DMS 273 (cell line): ENCODE results near the gene PRKD1.

Source experiments
- DNase-seq: peaks from one replicate; lab custom pipeline; 2025; ENCODE audit not compliant: unreplicated experiment; lab: John Stamatoyannopoulos, UW

The PRKD1 gene

DNA sequence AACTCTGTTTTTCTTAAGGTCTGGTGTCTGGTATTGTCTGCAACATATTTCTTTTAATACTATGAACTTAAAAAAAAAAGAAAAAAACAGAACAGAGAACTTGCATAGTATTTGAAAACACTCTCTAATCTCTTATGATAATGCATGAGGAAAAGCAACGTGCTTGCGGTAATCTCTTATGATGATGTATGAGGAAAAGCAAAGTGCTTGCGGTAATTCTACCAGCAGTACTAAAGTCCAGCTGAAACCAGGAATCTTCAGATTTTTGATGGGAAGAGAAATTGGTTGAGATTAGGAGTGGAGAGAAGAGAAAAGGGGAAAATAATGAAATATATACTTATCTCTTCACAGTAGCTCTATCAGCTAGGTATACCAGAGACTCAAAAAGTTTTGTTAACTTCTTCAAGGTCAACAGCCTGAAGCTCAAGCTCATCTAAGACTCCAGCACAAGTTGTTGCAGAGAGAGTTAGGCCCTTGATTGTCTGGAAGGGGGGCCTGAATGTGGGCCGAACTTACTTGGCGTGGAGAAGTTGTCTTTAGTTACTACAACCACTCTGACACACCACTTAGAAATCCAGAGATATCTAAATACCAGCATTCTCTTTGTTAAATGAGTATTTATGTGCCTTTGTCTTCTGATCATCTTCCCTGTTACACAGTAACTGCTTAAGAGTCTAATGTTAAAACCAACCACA lies 240.4 kb downstream of the PRKD1 start:
- DNase-seq = no peak

- DNase-seq = no peak
These were observed 242.7 kb downstream of the PRKD1 start for GRCh38 chr14:29684926-29685325.

- no peak for DNase-seq
These were observed 244.9 kb downstream of the PRKD1 start for GRCh38 chr14:29682789-29683188.

DNA sequence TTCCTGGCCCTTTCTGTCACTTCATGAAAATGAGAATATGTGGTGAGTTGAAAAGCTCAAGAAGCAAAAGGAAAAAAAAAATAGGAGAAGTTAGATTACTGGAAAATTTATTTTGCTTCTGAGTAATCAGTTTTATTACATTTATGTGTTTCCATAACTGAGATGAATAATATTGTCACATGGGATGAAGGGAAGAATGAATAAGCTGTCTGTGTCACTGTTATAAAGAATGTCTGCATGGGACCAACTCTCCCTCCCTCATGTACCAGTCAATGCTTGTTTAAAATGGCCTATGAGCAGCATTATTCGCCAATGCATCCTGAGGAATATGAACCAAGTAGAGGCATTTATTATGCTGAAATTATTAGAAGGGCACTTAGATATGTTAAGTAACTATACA lies 246.3 kb downstream of the PRKD1 start:
- DNase-seq = no peak

DNA sequence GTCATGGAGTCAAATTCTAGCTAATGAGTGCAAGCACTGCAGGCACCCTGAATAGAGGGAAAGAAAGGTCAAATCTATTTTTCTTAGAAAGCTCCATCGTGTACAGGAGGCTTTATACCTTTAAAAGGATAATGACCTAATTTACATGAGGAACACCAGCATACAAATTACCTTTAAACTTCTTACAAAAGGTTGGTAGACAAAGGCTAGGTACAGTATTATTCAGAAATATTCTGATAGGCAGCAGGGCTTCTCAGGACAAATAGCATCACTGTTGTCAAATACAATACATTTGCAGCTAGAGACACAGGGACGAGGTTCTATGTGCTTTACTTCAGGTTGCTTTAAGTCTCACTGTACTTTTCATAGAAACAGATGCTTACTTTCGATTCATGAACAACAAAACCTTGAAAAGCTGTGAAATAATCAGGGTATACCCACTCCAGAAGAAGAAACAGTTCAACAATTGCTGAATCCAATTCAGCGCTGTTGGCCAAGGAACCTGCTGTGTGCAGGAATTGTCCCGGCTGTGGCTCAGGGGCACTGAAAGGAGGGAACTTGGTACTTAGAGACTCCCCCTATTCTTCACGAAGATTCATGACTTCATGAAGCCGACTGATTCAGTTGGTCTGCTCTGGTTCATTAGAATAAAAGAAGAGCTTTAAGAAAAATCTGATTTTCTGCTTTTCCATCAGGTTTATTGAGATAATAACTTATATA lies 252.9 kb downstream of the PRKD1 start:
- DNase-seq = no peak

- no peak for DNase-seq
These were observed 254.8 kb downstream of the PRKD1 start for GRCh38 chr14:29672831-29673230.

DNA sequence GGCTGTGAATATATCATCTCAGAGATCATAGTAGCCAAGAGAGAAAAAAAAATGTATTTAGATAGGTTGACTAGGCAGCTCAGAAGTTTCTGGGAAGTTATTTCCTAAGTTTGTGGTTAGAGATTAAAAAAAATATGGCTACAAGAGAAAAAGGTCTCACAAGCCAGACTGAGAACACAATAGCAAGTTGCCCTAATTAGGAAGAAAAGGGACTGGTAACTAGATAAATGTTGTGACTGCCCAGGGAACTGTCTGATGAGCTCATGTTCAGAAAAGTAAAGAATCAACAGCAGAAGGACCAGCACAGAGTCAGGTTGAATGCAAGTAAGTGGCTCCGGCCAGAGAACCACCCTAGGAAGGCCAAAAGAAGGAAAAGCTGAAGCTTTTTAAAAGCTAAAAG lies 256.6 kb downstream of the PRKD1 start:
- DNase-seq = no peak

- no peak for DNase-seq
These were observed 259.4 kb downstream of the PRKD1 start for GRCh38 chr14:29668201-29668600.

GRCh38 chr14:29664515-29664914 lies 263.1 kb downstream of the PRKD1 start:
- DNase-seq = no peak

DNA sequence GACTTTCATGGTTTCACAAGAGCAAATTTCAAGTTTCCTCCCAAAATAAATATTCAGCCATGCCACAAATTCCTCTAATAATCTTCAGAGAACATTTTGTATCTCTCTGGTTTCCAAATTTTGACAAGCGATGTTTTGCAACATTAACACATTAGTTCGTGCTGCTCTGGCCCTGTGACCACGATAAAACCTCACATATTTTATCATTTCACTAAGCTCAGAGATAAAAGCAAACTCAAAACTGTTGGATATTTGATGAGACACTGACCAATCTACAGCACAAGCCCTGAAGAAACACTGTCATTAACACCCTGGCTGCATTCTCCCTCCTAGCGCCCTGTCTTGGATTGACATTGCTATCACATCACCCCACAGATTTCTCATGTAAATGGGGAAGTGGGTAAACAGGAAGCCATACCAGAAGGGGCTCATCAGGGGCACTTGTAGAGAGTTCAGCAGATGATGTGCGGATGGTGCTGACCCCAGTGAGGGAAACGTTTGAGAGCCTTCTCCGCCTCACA lies 264.3 kb downstream of the PRKD1 start:
- no peak for DNase-seq

GRCh38 chr14:29654901-29655550 lies 272.6 kb downstream of the PRKD1 start:
- peak; percentile 45 for DNase-seq

DNA sequence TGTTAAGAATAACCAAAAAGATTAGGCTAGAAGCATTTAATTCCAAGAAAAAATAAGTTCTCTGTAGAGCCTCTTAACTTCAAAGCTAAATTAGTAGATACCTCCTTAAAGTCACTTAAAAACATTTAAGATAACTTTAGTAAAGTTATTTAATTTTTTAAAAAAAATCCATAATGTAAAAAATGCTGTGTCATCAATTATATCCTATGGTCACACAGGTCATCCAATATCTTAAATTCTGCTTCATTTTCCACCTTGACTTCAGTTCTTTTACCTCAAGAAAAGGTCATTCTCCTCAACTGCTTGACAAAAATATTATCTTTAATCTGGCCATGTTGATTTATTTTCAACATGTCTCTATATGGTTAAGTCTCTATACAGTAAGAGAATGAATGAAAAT lies 274.3 kb downstream of the PRKD1 start:
- DNase-seq = no peak

DNA sequence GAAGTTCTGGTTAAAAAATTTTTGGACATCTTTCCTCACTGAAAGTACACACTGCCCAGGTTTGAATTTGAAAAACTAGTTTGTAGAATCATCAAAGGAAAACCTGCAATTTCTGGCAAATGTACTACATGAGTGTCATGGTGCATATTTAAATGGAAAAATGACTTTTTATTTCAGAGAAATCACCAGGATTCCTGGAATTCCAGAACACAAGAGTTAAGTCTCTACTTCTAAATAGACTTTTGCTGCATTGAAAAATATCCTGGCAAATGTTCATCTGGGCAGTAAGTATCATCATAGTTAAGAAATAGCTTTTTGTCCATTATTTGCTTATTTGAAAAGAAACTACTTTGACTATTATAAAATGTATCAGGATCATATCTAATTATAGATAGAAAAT lies 275.1 kb downstream of the PRKD1 start:
- DNase-seq = no peak

- DNase-seq = no peak
These were observed 276.9 kb downstream of the PRKD1 start for GRCh38 chr14:29650554-29651269.

- no peak for DNase-seq
These were observed 278.5 kb downstream of the PRKD1 start for GRCh38 chr14:29649170-29649569.

- peak; percentile 51 for DNase-seq
These were observed 279.6 kb downstream of the PRKD1 start for GRCh38 chr14:29648045-29648444.

DNA sequence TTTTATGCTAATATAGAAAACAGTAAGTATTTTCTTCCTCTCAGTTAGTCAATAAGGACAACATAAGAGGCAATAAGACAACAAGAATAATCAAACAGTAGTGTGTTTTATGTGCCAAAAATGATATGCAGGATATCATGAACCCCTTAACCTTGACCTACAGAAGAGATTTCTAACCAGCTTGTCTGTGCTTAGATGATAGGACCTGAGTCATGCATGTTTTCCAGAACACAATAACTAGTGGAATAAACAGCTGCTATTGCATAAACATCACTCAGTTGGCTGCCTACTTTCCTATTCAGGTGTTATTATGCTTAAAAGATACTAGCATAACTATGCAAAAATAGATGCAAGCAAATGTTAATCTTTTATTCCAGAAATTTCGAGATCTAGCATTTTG lies 282.5 kb downstream of the PRKD1 start:
- peak; percentile 12 for DNase-seq

DNA sequence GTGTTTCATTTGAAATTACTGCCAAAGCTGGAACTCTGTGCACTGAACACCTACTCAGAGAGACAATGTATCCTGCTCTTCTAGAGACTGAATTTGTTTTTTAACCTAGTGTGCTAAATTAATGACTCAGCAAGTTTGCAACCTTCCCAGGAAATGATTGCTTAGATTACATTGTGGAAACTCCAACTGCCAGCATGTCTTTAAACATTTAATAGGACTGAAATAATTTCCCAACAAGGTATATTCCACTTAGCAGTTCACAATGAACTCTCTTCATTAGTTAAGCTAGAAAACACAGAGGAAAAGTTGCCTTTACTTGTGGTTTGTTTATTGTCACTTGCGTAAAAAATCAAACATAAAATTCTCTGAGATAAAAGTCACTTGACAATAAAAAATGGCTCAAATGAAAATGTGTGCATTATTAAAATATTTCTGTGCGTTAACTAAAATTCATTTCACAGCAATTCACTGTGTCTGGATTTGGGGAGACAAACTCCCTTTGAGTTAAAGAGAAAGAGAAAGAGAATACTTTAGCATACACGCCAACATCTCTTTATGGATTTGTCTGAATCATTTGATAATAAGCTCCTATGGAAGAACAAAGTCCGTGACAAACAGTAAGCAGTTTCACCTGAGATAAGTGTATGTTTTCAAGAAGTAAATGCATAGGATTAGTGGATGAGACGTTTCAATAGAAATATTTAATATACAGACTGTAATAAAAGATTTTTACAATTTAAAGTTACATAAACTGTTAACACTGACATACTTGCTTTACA lies 284.0 kb downstream of the PRKD1 start:
- peak; percentile 50 for DNase-seq

DNA sequence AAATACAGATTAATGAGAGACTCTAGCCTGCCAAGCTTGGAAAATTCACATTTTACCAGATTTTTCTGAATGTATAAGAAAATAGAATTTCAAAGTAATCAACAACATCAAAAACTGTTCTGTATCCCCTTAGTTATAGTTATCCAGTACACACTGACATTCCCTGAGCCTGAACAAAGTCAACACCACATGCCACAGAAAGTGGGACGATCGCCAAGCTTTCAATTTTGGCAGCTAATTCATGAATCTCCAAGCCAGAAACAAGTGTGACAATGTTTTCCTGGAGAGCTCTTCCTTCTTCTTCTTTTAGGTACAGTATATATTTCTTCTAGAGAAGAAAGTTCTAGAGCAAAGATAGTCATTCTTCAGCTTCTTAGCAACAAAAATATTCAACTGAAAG lies 290.2 kb downstream of the PRKD1 start:
- DNase-seq = peak; percentile 83

DNA sequence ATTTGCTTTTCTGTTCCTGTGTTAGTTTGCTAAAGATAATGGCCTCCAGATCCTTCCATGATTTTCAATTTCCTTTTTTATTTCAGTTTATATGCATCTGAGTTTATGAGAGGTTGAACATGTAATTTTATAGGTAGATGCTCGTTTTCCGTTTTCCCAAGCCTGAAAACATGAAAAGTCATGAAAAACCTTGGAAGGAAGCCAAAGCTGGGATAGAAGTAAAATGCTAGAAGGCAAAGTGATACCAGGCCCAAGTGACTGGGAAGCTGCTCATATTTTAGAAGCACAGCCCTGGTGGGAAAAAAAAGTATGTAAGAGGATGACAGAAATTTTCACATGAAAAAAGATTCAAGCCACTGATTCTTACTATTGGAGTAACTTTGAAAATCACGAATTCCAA lies 290.8 kb downstream of the PRKD1 start:
- peak; percentile 25 for DNase-seq
